ENCODE measurements around the gene MSH3.

MSH3 gene

DNA sequence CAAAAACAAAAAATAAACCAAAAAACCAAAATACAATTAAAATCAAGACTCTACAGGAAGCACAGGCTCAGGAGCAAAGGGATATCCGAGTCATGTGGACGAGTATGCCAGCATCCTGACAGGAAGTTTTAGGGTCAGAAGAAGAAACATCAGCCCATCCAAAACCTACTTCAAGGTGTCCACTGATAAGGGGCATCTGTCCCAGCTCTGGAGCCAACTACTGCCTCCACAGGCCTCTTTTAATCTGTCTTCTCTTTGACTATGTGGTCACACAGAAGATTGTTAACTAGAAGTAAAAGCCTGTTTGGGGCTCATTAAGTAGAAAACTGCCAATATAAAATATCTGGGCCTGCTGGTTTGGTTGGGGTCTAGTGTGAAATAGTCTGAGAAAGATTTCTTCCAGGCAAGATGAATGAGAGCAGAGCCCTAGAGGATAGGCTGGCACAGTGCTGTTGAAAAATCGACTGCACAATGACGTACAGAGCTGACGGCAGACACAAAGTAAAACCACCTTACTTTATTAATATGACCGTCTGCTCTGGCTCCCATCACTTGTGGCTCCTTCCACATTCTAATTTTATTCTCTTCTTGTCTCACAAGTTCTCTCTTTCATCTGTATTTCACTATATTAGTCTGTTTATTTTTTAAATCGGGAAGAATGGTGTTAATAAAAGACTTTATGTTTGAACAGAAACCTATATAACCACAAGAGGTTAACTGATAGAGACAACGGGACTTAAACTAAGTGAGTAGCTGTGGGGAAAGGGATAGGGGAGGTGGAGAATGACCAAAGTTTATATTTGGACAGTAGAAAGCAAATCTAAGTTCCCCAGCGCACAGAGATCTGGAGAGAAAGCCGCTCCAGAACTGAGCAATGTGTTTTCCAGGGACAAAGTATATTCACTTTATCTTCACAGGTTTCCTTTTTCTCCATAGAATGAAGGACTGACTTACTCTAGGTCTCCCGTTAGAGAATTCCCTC lies 22.9 kb upstream of the MSH3 start:
- Histone ChIP-seq H3K9me2 (replicated peaks; ENCODE audit: low read depth, low read length) (no peaks in the 10 kb centered on the region), H3K27me3 (ENCODE audit: insufficient read depth, low read length, poor library complexity, severe bottlenecking) (no peaks in the 10 kb centered on the region), H3K4me1 (ENCODE audit: insufficient read depth, low read length, poor library complexity, severe bottlenecking) (no peaks in the 10 kb centered on the region), H3K36me3 (ENCODE audit: insufficient read depth, low read length) (peaks cover 17% of the 10 kb centered on the region; the same call in 1 of the 2 replicates), H3K9ac (ENCODE audit: low read depth, low read length, poor library complexity, severe bottlenecking) (no peak overlapping the region), H4K20me1 (ENCODE audit: insufficient read depth, low read length, poor library complexity, severe bottlenecking) (no peaks in the 10 kb centered on the region), H3K9me3 (ENCODE audit: insufficient read depth, low read depth, low read length) (no peaks in the 10 kb centered on the region), H2AFZ (ENCODE audit: low read length) (no peak overlapping the region), H3F3A (ENCODE audit: low read depth) (no peaks in the 10 kb centered on the region), H3K4me2 (ENCODE audit: low read depth, low read length, poor library complexity, severe bottlenecking) (no peak overlapping the region), H3K79me2 (ENCODE audit: insufficient read depth, low read length) (no peaks in the 10 kb centered on the region), H3K4me3 (ENCODE audit: low read length, poor library complexity, severe bottlenecking) (no peak overlapping the region)
- TF ChIP-seq EZH2phosphoT487 (IDR thresholded peaks at IDR 0.05; ENCODE audit: borderline replicate concordance), result no peak
- TF ChIP-seq, protein P1, sequence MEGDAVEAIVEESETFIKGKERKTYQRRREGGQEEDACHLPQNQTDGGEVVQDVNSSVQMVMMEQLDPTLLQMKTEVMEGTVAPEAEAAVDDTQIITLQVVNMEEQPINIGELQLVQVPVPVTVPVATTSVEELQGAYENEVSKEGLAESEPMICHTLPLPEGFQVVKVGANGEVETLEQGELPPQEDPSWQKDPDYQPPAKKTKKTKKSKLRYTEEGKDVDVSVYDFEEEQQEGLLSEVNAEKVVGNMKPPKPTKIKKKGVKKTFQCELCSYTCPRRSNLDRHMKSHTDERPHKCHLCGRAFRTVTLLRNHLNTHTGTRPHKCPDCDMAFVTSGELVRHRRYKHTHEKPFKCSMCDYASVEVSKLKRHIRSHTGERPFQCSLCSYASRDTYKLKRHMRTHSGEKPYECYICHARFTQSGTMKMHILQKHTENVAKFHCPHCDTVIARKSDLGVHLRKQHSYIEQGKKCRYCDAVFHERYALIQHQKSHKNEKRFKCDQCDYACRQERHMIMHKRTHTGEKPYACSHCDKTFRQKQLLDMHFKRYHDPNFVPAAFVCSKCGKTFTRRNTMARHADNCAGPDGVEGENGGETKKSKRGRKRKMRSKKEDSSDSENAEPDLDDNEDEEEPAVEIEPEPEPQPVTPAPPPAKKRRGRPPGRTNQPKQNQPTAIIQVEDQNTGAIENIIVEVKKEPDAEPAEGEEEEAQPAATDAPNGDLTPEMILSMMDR (conservative IDR thresholded peaks at IDR 0.05; ENCODE audit: low read length), result no peak

DNA sequence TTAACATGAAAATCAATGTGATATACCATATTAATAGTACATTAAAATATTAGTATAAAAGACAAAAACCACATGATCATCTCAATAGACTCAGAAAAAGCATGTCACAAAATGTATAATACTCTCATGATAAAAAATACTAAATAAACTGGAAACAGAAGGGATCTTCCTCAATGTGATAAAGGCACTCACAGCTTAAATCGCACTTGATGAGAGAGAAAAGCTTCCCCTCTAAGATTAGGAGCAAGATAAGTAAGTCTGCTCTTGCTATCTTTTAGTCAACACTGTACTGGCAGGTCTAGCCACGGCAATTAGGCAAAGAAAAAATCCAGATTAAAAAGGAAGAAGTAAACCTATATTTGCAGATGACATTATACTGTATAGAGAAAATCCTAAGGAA lies 21.8 kb upstream of the MSH3 start:
- Histone ChIP-seq H3K9ac (ENCODE audit: low read depth, low read length, poor library complexity, severe bottlenecking) (no peak overlapping the region), H3K4me3 (ENCODE audit: low read length, poor library complexity, severe bottlenecking) (no peak overlapping the region), H3K4me2 (ENCODE audit: low read depth, low read length, poor library complexity, severe bottlenecking) (no peak overlapping the region), H3K4me1 (ENCODE audit: insufficient read depth, low read length, poor library complexity, severe bottlenecking) (no peaks in the 10 kb centered on the region), H3K9me3 (ENCODE audit: insufficient read depth, low read depth, low read length) (no peaks in the 10 kb centered on the region), H3F3A (ENCODE audit: low read depth) (no peaks in the 10 kb centered on the region), H4K20me1 (ENCODE audit: insufficient read depth, low read length, poor library complexity, severe bottlenecking) (no peaks in the 10 kb centered on the region), H3K27me3 (ENCODE audit: insufficient read depth, low read length, poor library complexity, severe bottlenecking) (no peaks in the 10 kb centered on the region), H3K9me2 (replicated peaks; ENCODE audit: low read depth, low read length) (no peaks in the 10 kb centered on the region), H3K79me2 (ENCODE audit: insufficient read depth, low read length) (no peaks in the 10 kb centered on the region), H2AFZ (ENCODE audit: low read length) (no peak overlapping the region), H3K36me3 (ENCODE audit: insufficient read depth, low read length) (peaks cover 27% of the 10 kb centered on the region; the same call in 1 of the 2 replicates)
- TF ChIP-seq EZH2phosphoT487 (IDR thresholded peaks at IDR 0.05; ENCODE audit: borderline replicate concordance), result no peak
- TF ChIP-seq, protein P1 (conservative IDR thresholded peaks at IDR 0.05; ENCODE audit: low read length), result no peak

DNA sequence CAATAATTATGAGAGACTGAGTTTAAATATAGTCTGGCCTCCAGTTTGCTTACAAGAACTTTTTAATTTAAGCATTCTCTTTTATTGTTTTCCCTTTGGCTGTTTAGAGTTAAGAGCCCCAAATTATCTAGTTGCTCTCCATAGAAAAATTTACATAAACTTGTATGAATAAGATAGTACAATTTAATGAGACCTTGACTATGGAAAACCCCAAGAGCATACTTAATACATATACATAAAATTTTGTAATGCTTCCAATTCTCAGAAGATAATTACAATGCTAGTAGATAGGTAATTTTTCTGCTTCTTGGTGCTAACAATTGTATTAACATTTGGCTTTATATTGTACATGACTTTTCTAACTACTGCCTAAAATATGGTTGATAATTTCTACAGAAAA lies 20.3 kb upstream of the MSH3 start:
- Histone ChIP-seq H3K9ac (ENCODE audit: low read depth, low read length, poor library complexity, severe bottlenecking) (no peak overlapping the region), H3K79me2 (ENCODE audit: insufficient read depth, low read length) (no peaks in the 10 kb centered on the region), H3K4me2 (ENCODE audit: low read depth, low read length, poor library complexity, severe bottlenecking) (no peak overlapping the region), H3K36me3 (ENCODE audit: insufficient read depth, low read length) (peaks cover 32% of the 10 kb centered on the region; the same call in 1 of the 2 replicates), H4K20me1 (ENCODE audit: insufficient read depth, low read length, poor library complexity, severe bottlenecking) (no peaks in the 10 kb centered on the region), H3K9me2 (replicated peaks; ENCODE audit: low read depth, low read length) (no peaks in the 10 kb centered on the region), H3K27me3 (ENCODE audit: insufficient read depth, low read length, poor library complexity, severe bottlenecking) (no peaks in the 10 kb centered on the region), H2AFZ (ENCODE audit: low read length) (no peak overlapping the region), H3K4me3 (ENCODE audit: low read length, poor library complexity, severe bottlenecking) (no peak overlapping the region), H3K9me3 (ENCODE audit: insufficient read depth, low read depth, low read length) (no peaks in the 10 kb centered on the region), H3F3A (ENCODE audit: low read depth) (no peaks in the 10 kb centered on the region), H3K4me1 (ENCODE audit: insufficient read depth, low read length, poor library complexity, severe bottlenecking) (no peaks in the 10 kb centered on the region)
- TF ChIP-seq, protein P1 (conservative IDR thresholded peaks at IDR 0.05; ENCODE audit: low read length), result no peak
- no peak for TF ChIP-seq EZH2phosphoT487 (IDR thresholded peaks at IDR 0.05; ENCODE audit: borderline replicate concordance)

Measured in Loucy (cell line).